HG03025 (cell line): ENCODE measurements around the gene FOSL2.

Source experiments
- ATAC-seq: cut with Tn5 transposase; IDR thresholded peaks from one replicate; pipeline ENCODE4 v1.9.1; 2021; ENCODE audit warnings: mild to moderate bottlenecking, moderate library complexity; ENCODE audit not compliant: unreplicated experiment, low FRiP score

Gene FOSL2

DNA sequence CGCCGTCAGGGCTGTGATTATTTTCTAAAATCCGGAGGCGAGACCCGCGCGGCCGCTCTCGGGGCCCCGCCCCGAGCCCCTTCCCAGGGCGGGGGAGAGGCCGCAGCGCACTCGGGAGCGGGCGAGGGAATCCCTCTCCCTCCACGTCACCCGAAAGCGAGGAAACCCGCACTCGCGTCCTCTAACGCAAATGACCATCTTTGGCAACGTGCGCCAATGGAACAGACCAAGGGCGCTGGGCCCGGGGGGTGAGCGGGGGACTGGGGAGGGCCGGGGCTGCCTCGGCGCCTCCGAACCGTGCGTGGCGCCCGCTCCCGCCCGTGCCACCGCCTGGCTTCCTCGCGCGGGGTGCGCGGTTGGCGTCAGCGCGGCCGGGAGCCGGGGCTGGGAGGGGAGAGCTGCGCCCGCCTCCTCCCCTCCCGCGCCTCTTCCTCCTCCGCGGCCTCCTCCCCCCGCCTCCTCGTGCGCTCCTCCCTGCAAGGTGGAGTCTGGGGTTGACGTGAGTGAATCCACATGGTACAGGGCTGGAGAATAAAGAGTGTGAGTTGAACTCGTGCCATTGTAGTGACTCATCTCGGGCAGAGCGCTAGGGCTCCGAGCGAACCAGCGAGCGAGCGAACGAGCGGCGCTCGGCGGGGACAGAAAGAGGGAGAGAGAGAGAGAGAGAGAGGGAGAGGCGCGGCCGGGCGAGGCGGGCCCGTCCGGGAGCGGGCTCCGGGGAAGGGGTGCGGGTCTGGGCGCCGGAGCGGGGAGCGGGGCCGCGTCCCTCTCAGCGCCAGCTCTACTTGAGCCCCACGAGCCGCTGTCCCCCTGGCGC is at the start of gene FOSL2:
Gene FOSL2, plus strand, starts transcription at position 562 of the 817 bp plus-strand sequence. CDS start 863 bp downstream, outside the sequence.
- peak; percentile 66 for ATAC-seq

- ATAC-seq = no peak
Observed at GRCh38 chr2:28343184-28343942, 49.3 kb upstream of the FOSL2 start.

DNA sequence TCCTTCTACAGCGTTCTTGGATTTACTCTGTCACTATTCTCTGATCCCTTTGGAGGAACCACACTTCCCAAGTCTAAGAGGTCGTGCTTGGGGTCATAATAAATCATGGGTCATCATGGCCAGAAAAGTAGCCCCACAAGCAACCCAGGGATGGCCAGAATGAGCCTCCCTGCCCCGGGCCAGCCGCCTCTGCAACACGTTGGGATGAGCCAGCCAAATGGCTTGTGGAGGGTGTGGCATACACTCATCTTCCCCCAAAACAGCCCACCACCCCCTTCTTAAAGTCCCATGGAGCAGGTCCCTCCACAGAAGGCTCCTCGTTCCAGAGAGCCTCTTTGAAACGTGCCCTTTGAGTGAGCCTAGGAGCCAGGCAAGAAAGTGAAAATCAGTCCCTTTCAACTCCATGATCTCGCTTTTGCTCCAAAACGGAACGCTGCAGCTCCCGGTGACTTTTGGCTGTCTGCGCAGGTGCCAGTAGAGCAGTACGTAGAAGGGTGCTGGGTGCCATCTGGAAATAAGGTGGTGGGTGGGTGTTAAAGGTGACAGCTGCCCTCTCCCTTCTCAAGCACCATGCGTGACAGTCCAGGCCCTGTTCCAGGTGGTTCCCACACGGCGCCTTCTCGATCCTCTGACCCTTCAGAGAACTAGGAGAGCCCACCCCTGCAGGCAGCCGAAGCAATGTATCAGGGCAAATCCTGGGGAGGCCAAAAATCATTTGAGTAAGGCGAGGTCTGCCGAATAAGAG is 48.5 kb upstream of the FOSL2 start:
- ATAC-seq = no peak

DNA sequence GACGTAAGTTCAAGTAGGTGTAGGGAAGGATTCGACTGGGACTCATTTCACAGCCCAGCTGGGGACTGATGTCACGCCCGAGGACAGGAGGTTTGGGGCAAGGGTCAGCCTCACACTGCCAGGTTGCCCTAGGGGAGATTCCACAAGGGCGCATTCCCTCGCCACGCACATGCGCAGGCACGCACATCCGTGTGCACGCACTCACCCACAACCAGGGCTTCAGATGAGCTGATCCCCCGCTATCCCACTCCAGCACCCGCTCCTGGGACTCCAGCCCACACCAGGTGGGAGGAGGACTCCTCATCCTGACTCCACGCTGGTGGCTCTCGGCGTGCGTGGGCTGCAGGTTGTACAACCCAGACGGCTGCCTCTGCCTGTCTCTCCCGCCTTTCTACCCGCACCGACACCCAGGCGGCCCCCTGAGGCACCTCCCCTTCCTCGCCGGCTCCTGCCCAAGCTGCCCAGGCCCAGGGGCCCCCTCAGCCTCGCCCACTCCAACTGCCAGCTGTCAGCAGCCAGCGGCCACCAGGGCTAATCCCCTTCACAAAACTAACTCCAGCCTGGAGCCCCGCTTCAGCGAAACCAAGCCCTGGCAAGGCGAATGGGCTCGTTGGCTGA is 47.8 kb upstream of the FOSL2 start:
- ATAC-seq = no peak

- no peak for ATAC-seq
Observed at GRCh38 chr2:28345619-28346018, 47.0 kb upstream of the FOSL2 start.

GRCh38 chr2:28346587-28346986 is 46.1 kb upstream of the FOSL2 start:
- no peak for ATAC-seq

DNA sequence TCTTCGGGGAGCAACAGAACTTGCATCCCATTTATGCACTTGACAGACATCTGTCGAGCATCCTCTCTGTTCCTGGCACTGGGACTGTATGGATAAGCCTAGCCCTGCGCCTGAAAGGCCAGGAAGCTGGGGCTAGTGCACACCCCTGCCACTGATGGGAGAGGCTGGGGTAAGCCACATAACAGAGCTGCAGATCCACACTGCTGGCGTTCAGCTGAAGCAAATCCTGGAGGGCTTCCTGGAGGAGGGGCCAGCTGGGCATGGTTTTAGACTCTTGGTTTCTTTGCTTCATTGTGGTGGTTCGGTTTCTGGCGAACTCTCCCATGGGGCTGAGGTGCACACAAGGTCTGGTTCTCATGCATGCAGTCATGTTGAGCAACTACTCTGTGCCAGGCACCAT is 45.5 kb upstream of the FOSL2 start:
- no peak for ATAC-seq

- ATAC-seq = no peak
Observed at GRCh38 chr2:28347596-28347995, 45.1 kb upstream of the FOSL2 start.

DNA sequence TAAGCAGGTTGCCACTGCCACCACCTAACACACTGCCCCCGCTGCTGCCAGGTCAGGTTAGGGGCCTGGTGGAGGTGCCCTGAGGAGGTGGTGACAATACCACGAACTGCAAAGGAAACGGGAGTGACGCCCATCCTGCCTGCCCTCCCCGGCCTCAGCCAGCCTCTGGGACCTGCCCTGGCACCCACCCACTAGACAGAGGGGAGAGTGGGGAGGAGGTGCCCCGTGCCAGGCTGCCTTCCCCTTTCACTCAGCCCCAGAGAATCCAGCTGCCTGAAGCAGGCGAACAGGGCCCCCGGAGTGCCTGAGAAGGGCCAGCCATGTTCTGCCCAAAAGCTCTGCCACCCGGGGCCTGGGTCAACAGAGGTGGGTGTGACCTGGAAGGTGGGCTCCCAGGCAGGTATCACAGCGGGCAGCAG is 44.5 kb upstream of the FOSL2 start:
- ATAC-seq = no peak

GRCh38 chr2:28348921-28349320 is 43.7 kb upstream of the FOSL2 start:
- ATAC-seq = no peak

DNA sequence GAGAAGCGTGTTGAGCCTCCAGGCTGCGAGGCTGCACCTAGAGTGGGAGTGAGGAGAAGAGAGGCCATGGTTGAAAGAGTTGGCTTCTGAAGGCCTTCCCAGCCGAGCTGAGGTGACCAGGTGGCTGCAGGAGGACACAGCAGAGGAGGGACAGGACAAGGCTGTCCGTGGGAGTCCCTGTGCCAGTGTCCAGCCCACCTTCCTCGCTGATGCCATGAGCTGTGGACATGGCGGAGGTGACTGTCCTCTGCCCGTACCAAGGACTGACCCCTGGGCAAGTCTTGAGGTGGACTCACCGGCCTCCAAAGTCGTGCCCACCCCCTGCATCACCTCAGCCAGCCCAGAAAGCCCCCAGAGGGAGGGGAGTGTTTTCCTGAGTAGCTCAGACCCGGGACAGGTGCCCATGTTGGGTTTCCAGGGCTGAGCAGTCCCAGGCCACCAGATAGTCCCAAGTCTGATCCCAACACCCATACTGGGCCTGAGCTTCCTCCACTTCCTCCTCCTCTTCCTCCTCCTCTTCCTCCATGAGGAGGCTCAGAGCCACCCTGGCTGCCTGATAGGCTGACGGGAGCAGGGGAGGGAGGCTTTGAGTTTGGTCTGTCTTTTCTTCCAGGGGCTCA is 43.0 kb upstream of the FOSL2 start:
- no peak for ATAC-seq

DNA sequence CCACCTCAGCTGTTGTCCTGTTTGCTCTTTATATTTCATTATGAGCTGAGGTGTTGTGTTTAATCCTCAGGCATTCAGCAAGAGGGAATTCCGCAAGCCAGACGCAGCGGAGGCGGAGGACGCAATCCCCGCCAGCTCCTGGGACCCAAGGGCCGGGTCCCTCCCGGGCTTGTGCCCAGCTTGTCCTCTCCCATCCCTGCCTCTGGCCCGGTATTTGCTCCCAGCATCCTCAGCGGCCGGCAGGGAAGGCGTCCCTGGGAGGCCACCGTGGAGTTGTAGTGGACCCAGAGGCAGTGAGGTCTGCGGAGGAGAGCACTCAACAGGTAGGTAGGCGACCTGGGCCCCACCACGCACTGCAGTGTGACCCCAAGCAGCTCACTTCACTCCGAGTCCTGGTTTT is 42.5 kb upstream of the FOSL2 start:
- ATAC-seq = no peak

GRCh38 chr2:28350791-28351285 is 41.8 kb upstream of the FOSL2 start:
- ATAC-seq = no peak

- no peak for ATAC-seq
Observed at GRCh38 chr2:28351621-28352020, 41.0 kb upstream of the FOSL2 start.

DNA sequence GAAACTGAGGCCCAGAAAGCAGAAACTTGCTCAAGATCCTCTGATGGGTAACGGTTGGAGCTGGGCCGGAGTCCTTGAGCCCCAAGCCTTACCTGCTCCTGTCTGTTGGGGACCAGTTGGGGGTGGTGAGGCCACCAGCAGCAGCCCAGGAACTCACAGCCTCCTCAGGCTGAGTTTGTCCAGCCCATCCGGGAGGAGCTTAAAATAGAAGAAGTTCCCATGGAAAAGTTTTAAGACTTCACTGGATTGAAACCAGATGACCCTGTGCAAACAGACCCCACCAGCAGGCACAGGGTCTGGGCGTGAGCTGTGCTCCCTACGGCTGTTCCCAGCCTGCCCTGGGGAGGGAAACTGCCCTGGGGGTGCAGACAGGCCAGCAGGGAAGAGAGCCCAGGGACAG is 40.6 kb upstream of the FOSL2 start:
- no peak for ATAC-seq

- ATAC-seq = no peak
Observed at GRCh38 chr2:28352610-28353195, 40.0 kb upstream of the FOSL2 start.

DNA sequence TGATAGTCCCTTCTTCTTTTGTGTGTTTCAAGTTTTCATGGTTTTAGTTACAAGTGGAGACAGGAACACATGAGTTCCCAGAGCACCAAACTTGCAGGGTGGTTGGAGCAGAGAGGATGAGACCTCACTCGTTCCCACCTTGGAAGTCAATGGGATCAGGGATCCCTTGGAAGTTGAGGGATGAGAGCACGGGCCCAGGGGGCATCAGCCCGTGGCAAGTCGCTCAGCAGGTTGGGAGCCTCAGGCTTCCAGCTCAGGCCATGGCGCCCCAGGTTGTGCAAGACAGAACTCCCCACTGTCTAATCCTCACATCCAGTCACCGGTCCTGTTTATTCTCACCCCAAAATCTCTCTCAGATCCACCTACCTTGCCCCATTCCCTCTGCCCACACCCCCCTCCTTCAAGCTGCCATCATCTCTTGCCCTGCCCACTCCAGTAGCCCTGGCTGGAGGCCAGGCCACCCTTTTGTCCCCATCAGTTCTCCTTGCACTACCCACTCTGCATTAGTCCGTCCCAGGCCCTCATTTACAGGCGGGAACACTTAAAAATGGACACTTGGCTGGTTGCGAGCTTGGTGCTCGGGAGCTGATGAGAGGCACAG is 37.6 kb upstream of the FOSL2 start:
- no peak for ATAC-seq

- no peak for ATAC-seq
Observed at GRCh38 chr2:28355521-28356094, 37.0 kb upstream of the FOSL2 start.
